Activated CD4-positive, alpha-beta T cell treated with anti-CD3 and anti-CD28 coated beads for 36 hours (primary cell): ENCODE results near the gene SHPK. TPM values are rescaled to one million over a fixed set of nuclear protein-coding genes. Genes with fewer than 3 reads are reported as not detected.
A peak's percentile ranks its signal among the peaks of the same experiment; 100 is the strongest.

Experiments used
- ATAC-seq: fragments of 200-7000 bp; cut with Tn5 transposase; one replicate; pipeline ENCODE4 v1.10.0; 2021; ENCODE audit warnings: mild to moderate bottlenecking, moderate library complexity
- CTCF ChIA-PET: fragments of 350-600 bp; sonication (Branson Sonifier 250); formaldehyde crosslinking; loops from one replicate; lab custom pipeline; 2021; ENCODE audit warnings: antibody characterized with exemption; lab: Charles Lee
- POLR2A ChIA-PET: fragments of 350-600 bp; sonication (Branson Sonifier 250); formaldehyde crosslinking; loops from one replicate; lab custom pipeline; 2021; ENCODE audit warnings: antibody characterized with exemption, inconsistent platforms; lab: Charles Lee
- DNase-seq: peaks from one replicate; pipeline ENCODE4 v3.0.0-alpha.2; 2020
- H3K27ac Mint-ChIP-seq: one replicate; pipeline ENCODE4 v1.8.0; 2021; ENCODE audit warnings: mixed read lengths
- H3K27me3 Mint-ChIP-seq: one replicate; pipeline ENCODE4 v1.8.0; 2021; ENCODE audit warnings: mixed read lengths
- H3K36me3 Mint-ChIP-seq: one replicate; pipeline ENCODE4 v1.8.0; 2021; ENCODE audit warnings: low read depth, mixed read lengths
- H3K4me1 Mint-ChIP-seq: one replicate; pipeline ENCODE4 v1.8.0; 2021; ENCODE audit warnings: mixed read lengths
- H3K4me3 Mint-ChIP-seq: one replicate; pipeline ENCODE4 v1.8.0; 2021; ENCODE audit warnings: mild to moderate bottlenecking, moderate library complexity, mixed read lengths
- H3K9me3 Mint-ChIP-seq: one replicate; pipeline ENCODE4 v1.8.0; 2021; ENCODE audit warnings: low read depth, mixed read lengths
- intact Hi-C, 2 experiments: fragments of 100-400 bp; cut with DNase I in 1 of 2; cut with micrococcal nuclease in 1 of 2; formaldehyde crosslinking; loops; one replicate each; pipeline versions ENCODE4 v1.14.2 to v1.15.1; 2022 to 2024; cut with DNase I, micrococcal nuclease
- total RNA-seq, 2 experiments: library from RNA; stranded (reverse); gene quantifications; one replicate each; pipeline ENCODE4 v1.2.3, GENCODE V29; 2021

The SHPK gene, protein sequence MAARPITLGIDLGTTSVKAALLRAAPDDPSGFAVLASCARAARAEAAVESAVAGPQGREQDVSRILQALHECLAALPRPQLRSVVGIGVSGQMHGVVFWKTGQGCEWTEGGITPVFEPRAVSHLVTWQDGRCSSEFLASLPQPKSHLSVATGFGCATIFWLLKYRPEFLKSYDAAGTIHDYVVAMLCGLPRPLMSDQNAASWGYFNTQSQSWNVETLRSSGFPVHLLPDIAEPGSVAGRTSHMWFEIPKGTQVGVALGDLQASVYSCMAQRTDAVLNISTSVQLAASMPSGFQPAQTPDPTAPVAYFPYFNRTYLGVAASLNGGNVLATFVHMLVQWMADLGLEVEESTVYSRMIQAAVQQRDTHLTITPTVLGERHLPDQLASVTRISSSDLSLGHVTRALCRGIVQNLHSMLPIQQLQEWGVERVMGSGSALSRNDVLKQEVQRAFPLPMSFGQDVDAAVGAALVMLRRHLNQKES
- 10 to 100 TPM; 12.5 to 15.0 TPM for total RNA-seq

DNA sequence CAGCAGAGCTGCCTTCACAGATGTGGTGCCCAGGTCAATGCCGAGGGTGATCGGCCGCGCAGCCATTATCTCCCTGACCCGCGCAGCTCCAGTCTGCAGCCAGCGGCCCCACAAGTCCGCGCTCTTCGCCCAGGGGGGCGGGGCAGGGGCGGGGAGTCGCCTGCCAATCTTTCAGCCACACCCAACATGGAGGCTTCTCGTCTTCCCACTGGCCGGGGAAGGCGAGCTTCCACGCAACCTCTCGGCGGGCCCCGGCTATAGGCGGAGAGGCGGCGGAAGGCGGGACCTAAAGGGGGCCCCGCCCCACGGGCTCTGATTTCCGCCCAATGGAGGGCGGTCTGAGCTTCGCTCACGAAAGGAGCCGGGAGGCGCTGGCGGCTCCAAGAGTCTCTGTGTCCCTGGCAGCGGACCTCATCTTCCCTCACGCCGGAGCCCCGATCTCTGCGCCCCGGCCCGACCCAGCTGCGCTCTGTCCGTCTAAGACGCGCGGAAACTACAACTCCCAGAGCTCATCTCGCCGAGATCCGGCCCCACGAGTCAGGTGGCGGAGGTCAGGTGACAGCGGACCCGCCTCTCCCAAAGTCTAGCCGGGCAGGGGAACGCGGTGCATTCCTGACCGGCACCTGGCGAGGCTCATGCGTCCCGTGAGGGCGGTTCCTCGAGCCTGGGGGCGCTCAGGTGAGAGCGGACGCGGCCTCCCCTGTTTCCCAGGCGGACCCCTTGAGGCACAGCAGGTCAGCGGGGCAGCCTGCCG lies at the start of gene SHPK, which contains the start of gene CTNS:
Gene SHPK, minus strand, starts transcription at position 97 of the 754 bp plus-strand sequence. Its CDS starts 31 bp downstream, at position 66.
Gene CTNS, plus strand, starts transcription at position 607 of the 754 bp plus-strand sequence. CDS start 3,447 bp downstream, outside the sequence.
- ATAC-seq (peak; percentile 97), DNase-seq (peak; percentile 97)
- Mint-ChIP-seq H3K27me3 (no peaks in the 10 kb centered on the region), H3K36me3 (peaks cover 5% of the 10 kb centered on the region), H3K4me1 (peaks cover 42% of the 10 kb centered on the region), H3K27ac (peak within 1 kb of the TSS; percentile 99), H3K9me3 (no peaks in the 10 kb centered on the region), H3K4me3 (peak within 1 kb of the TSS; percentile 93)
- intact Hi-C loops: loop anchor here (1.0 to 5.0 kb wide), 13 partner anchors 32 to 1299 kb away; partner anchors contain the start of genes EMC6 (in 2 of the 2), TAX1BP3 (in 2 of the 2), ATP2A3 (in 1 of the 2) and CLUH (in 1 of the 2)
- ChIA-PET POLR2A (interaction anchor here (0.5 to 1.1 kb wide), 2 partner anchors 9 to 252 kb away, joined by 3 to 5 read pairs; no protein-coding TSS in a partner anchor), CTCF (interaction anchor here (0.5 to 1.6 kb wide), 10 partner anchors 11 to 850 kb away, joined by 3 to 11 read pairs (median 4); partner anchors contain the start of gene TAX1BP3)

DNA sequence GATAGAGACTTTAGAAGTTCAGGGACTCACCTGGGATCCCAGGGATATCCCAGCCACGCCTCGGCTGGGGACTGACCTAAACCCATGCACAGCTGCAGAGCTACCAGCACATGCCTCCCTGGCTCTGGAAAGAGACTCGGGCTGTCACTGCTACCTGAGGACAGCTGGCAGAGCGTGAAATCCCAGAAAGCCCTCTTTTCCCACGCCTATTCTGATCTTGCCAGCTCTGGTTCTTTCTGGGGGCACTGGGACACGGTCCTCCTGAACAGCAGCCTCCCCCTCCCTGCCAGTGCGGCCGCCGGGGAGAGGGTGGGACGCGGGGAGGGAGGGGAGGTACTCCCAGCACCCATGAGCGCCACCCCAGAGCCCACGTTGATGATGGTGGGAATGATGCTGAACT lies 49.1 kb upstream of the SHPK start:
- no peaks in the 10 kb centered on the region for H3K9me3 Mint-ChIP-seq
- POLR2A ChIA-PET: no interaction called here
- H3K36me3 Mint-ChIP-seq: peaks cover 14% of the 10 kb centered on the region
- CTCF ChIA-PET: no interaction called here
- no peaks in the 10 kb centered on the region for H3K27me3 Mint-ChIP-seq
- ATAC-seq (no peak), DNase-seq (no peak)
- H3K4me1 Mint-ChIP-seq: peaks cover 10% of the 10 kb centered on the region
- intact Hi-C loops: no loop called here
- no peak overlapping the region for H3K4me3 Mint-ChIP-seq
- H3K27ac Mint-ChIP-seq: no peak overlapping the region

DNA sequence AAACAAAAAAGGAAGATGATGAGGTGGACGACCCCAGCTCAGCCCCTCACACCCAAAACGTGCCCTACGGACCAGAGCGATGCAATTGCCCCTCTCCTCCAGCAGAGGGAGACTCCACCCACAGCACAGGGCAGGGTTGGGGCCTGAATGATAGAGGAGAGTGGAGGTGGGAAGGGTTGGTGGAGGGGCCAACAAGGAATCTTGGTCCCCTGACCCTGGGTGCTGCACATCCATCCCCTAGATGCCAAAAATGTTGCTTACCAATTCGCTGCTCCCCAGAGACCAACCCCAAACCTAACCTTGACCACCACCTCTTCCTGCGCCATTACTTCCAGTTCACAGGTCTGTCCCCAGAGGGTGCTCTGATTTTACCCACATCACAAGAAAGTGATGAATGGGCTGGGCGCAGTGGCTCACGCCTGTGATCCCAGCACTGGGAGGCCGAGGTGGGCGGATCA lies 47.0 kb upstream of the SHPK start:
- ATAC-seq (peak; percentile 96), DNase-seq (peak; percentile 76)
- CTCF ChIA-PET: interaction anchor here (0.6 to 1.9 kb wide), 15 partner anchors 13 to 225 kb away, joined by 3 to 22 read pairs (median 3); partner anchors contain the start of genes HASPIN, NCBP3 and P2RX5
- intact Hi-C loops: loop anchor here (2.0 kb wide), 4 partner anchors 28 to 144 kb away; partner anchors contain the start of gene HASPIN (in 2 of the 2)
- peaks cover 10% of the 10 kb centered on the region for H3K4me1 Mint-ChIP-seq
- POLR2A ChIA-PET: no interaction called here
- peaks cover 8% of the 10 kb centered on the region for H3K36me3 Mint-ChIP-seq
- H3K27ac Mint-ChIP-seq: peak overlapping the region; percentile 39
- no peaks in the 10 kb centered on the region for H3K27me3 Mint-ChIP-seq
- H3K9me3 Mint-ChIP-seq: no peaks in the 10 kb centered on the region
- H3K4me3 Mint-ChIP-seq: no peak overlapping the region

DNA sequence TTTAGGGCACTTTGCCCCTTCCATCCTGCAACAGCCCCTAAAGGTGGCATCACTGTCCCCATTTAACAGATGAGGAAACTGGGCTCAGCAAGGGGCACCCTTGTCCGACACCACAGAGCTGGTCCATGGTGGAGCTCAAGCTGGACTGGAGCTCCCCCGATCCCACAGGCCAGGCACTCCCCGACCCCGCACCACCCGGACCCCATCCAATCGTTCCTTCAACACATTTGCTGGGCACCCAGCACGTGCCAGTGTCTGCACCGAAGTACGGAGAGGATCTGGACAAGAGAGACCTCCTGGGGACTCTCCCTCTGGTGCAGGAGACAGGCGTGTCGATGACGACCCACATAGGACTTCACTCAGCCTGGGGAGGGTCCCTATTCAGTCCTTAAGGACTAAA lies 46.0 kb upstream of the SHPK start:
- ATAC-seq: no peak
- H3K27ac Mint-ChIP-seq: peak overlapping the region; percentile 4
- no peak for DNase-seq
- POLR2A ChIA-PET: no interaction called here
- H3K9me3 Mint-ChIP-seq: no peaks in the 10 kb centered on the region
- H3K4me3 Mint-ChIP-seq: no peak overlapping the region
- H3K4me1 Mint-ChIP-seq: peaks cover 10% of the 10 kb centered on the region
- H3K27me3 Mint-ChIP-seq: no peaks in the 10 kb centered on the region
- peaks cover 11% of the 10 kb centered on the region for H3K36me3 Mint-ChIP-seq
- intact Hi-C loops: loop anchor here (2.0 kb wide), 4 partner anchors 29 to 145 kb away; partner anchors contain the start of gene HASPIN (in 2 of the 2)
- CTCF ChIA-PET: interaction anchor here (0.6 to 1.9 kb wide), 8 partner anchors 11 to 56 kb away, joined by 3 to 22 read pairs (median 3); partner anchors contain the start of genes HASPIN and P2RX5

DNA sequence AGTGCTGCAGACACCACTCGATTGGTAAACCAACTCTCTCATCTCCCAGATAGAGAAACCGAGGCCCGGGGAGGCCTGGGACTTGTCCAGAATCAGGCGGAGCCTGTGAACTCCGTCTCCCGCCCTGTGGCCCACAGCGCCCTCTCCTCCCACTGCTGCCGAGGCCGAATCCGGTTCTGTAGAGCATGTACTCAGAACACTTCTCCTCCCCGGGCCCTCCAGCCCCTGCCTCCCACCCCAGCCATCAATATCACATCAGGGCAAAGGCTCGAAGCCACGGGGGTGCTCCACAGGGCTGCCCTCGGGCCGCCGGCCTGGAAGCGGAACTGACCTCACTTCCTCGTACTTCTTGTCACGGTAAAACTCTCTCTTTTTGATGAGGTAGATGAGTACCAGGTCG lies 45.5 kb upstream of the SHPK start:
- CTCF ChIA-PET: no interaction called here
- no peak for DNase-seq
- H3K4me3 Mint-ChIP-seq: no peak overlapping the region
- intact Hi-C loops: no loop called here
- peaks cover 11% of the 10 kb centered on the region for H3K36me3 Mint-ChIP-seq
- POLR2A ChIA-PET: no interaction called here
- no peak overlapping the region for H3K27ac Mint-ChIP-seq
- no peaks in the 10 kb centered on the region for H3K27me3 Mint-ChIP-seq
- peaks cover 10% of the 10 kb centered on the region for H3K4me1 Mint-ChIP-seq
- no peak for ATAC-seq
- H3K9me3 Mint-ChIP-seq: no peaks in the 10 kb centered on the region

DNA sequence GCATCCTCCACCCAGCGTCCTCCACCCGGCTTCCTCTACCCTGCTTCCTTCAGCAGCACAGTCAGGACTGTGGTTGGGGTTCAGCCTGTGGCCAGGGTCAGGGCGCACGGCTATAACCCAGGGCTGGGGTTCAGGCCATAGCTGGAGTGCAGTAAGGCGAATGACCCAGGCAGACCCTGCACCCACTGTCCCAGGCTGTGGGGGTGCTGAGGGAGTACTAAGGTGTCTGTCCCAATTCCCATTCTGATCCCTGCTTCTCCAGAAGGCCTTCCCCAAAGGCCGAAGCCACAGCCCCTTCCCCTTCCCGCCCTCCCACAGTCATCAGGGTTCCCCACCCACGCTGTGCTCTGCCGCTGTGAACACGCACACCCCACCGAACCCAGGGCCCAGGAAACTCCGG lies 45.0 kb upstream of the SHPK start:
- Mint-ChIP-seq H3K4me1 (peaks cover 10% of the 10 kb centered on the region), H3K27me3 (no peaks in the 10 kb centered on the region), H3K36me3 (peaks cover 11% of the 10 kb centered on the region), H3K9me3 (no peaks in the 10 kb centered on the region), H3K4me3 (no peak overlapping the region), H3K27ac (no peak overlapping the region)
- DNase-seq (no peak), ATAC-seq (no peak)
- POLR2A ChIA-PET: no interaction called here
- intact Hi-C loops: no loop called here
- CTCF ChIA-PET: no interaction called here

DNA sequence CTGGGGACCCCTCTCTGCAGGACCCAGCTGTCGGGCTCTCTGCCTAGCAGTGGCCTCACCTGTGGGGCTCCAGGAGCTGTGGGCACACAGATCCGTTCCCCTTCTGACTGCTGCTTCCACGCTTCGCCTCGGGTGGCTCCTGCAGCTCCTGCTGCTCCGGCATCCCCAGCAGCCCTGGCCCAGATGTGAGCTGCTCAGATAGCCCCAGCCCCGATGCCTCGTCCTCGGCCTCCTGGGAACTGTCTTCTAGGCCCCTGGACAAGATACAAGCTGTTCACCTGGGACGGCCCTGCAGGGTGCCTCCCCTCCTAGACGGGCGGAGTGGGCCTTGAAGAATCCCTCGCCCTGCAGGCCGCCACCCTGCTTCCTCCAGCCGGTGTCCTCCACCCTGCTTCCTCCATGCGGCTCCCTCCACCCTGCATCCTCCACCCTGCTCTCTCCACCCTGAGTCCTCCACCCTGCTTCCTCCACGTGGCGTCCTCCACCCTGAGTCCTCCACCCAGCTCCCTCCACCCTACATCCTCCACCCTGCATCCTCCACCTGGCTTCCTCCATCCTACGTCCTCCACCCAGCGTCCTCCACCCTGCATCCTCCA lies 43.6 kb upstream of the SHPK start:
- DNase-seq (no peak), ATAC-seq (no peak)
- ChIA-PET POLR2A (no interaction called here), CTCF (interaction anchor here (0.7 to 1.2 kb wide), 2 partner anchors 55 to 148 kb away, joined by 3 to 4 read pairs; no protein-coding TSS in a partner anchor)
- peaks cover 9% of the 10 kb centered on the region for H3K36me3 Mint-ChIP-seq
- intact Hi-C loops: no loop called here
- H3K9me3 Mint-ChIP-seq: no peaks in the 10 kb centered on the region
- H3K27me3 Mint-ChIP-seq: no peaks in the 10 kb centered on the region
- H3K27ac Mint-ChIP-seq: no peak overlapping the region
- peaks cover 10% of the 10 kb centered on the region for H3K4me1 Mint-ChIP-seq
- H3K4me3 Mint-ChIP-seq: no peak overlapping the region

DNA sequence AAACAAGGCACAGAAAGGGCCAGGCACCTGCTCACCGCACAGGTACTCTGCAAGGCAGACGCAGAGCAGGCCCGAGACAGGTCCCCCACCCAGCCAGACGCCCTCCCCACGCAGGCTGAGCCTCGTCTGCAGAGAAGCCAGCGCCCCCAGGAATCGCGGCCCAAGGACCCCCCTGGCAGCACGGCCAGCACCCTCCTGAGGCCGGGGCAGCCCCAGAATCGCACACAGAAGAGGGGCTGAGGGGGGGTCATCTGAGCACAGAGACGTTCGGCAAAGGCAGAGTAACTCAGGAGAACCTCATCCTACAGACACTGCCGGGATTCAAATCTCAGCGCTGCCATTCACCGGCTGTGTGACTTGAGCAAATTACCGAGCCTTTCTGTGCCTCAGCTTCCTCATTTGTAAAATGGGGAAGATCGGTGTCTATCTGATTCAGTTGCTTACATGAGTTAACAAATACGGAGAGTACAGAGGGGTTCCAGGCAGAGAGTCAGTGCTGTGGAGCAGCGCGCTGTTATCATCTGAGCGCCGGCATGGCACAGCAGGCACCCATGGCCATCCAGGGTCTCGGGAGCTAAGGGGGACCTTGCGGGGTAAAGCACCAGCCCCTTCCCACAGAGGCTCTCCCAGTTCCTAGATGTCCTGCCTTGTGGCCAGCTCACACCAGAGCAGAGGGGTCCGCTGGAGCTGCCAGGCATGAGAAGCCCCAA lies 42.9 kb upstream of the SHPK start:
- no peak for DNase-seq
- no peak for ATAC-seq
- no peaks in the 10 kb centered on the region for H3K27me3 Mint-ChIP-seq
- ChIA-PET POLR2A (no interaction called here), CTCF (interaction anchor here (1.2 kb wide), 2 partner anchors 56 to 59 kb away, joined by 3 read pairs; no protein-coding TSS in a partner anchor)
- intact Hi-C loops: no loop called here
- H3K36me3 Mint-ChIP-seq: peaks cover 9% of the 10 kb centered on the region
- H3K27ac Mint-ChIP-seq: no peak overlapping the region
- no peak overlapping the region for H3K4me3 Mint-ChIP-seq
- no peaks in the 10 kb centered on the region for H3K9me3 Mint-ChIP-seq
- H3K4me1 Mint-ChIP-seq: peaks cover 10% of the 10 kb centered on the region

DNA sequence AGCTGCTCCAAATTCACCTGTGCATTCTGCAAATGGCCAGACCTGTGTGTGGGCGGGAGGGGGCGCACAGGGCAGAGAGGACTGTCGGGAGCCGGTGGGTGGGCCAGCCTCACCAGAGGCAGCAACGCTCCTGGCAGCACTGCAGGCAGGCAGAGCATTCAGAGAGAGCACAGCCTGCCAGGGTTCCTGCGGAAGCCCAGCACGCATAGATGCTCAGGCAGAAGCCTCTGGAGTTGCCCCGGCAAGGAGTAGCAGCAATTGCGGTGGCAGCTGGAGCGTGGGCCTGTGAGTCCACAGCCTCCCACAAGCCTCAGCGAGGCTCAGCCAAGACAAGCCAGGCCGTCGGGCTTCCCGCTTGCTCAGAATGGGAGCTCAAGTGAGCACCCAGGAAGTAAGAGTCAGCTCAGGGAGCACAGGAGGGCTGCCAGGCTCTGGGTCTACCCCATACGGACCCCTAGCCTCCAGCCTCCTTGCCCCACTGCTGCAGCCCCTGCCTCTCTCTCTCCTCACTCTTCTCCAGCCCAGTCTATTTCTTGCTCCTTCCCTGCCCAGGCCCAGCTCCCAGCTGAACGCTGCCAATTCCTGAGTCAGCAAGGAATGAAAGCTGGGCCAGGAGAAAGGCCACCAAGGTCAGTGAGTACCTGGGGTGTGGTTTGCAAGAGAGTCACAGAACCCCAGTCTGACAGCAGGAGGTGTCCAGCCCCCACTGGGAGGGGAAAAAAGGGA lies 42.2 kb upstream of the SHPK start:
- Mint-ChIP-seq H3K4me3 (no peak overlapping the region), H3K27ac (no peak overlapping the region), H3K9me3 (no peaks in the 10 kb centered on the region), H3K4me1 (peaks cover 9% of the 10 kb centered on the region), H3K27me3 (no peaks in the 10 kb centered on the region), H3K36me3 (peaks cover 9% of the 10 kb centered on the region)
- DNase-seq (no peak), ATAC-seq (no peak)
- intact Hi-C loops: no loop called here
- POLR2A ChIA-PET: no interaction called here
- CTCF ChIA-PET: interaction anchor here (1.2 kb wide), 2 partner anchors 56 to 59 kb away, joined by 3 read pairs; no protein-coding TSS in a partner anchor

DNA sequence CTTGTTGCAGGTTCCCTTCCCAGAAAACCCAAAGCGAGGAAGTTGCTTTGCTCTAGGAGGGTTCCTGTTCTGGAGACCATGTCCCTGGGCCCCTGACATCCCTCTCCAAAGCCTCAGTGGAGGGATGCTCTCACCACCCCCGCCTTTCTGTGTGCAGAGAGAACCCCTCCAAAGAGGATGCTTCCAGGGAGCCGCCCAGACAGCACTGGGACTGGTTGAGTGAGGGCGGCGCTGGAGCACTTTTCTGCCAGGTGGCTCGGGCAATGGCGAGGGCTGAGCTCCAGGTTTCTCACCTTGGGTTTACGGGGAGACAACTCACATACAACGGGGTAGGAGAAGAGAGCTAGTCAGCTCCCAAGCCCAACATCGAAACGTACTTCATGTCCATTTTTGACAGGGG lies 39.8 kb upstream of the SHPK start:
- ATAC-seq: no peak
- POLR2A ChIA-PET: no interaction called here

More for the DNA sequence above, 39.8 kb upstream of the SHPK start:
- intact Hi-C loops: no loop called here
- H3K4me3 Mint-ChIP-seq: no peak overlapping the region
- DNase-seq: no peak
- H3K27ac Mint-ChIP-seq: no peak overlapping the region
- H3K27me3 Mint-ChIP-seq: no peaks in the 10 kb centered on the region
- peaks cover 7% of the 10 kb centered on the region for H3K36me3 Mint-ChIP-seq
- peaks cover 5% of the 10 kb centered on the region for H3K4me1 Mint-ChIP-seq
- CTCF ChIA-PET: interaction anchor here (0.7 to 1.2 kb wide), 2 partner anchors 32 to 62 kb away, joined by 3 read pairs; no protein-coding TSS in a partner anchor
- H3K9me3 Mint-ChIP-seq: no peaks in the 10 kb centered on the region
